K562 (cell line): ENCODE data around the gene FLAD1. TPM values are rescaled to one million over a fixed set of nuclear protein-coding genes. Genes with fewer than 3 reads are reported as not detected.

ENCODE experiments used
- ATF6 ChIP-seq: sonication (generic); formaldehyde crosslinking; IDR thresholded peaks from 2 replicates; pipeline ENCODE4 v1.4.0; 2020; ENCODE audit warnings: mild to moderate bottlenecking, missing genetic modification reagents
- CBX1 ChIP-seq: sonication (generic); IDR thresholded peaks from 2 replicates; pipeline ENCODE4 v1.6.1; 2016; ENCODE audit warnings: antibody characterized with exemption, low read depth, mild to moderate bottlenecking
- GTF2B ChIP-seq: IDR thresholded peaks from 2 replicates; pipeline ENCODE4 v1.6.1; 2011; ENCODE audit not compliant: insufficient read length; ENCODE audit errors: extremely low read depth
- MBD1 ChIP-seq: fragments of 250-450 bp; sonication (Bioruptor Pico); IDR thresholded peaks from 2 replicates; pipeline ENCODE4 v1.8.0; 2022; ENCODE audit warnings: inconsistent platforms
- MCM3 ChIP-seq: fragments of 450-650 bp; IDR thresholded peaks from 2 replicates; pipeline ENCODE4 v1.6.1; 2016
- MEF2D ChIP-seq: conservative IDR thresholded peaks from 2 replicates; pipeline ENCODE4 v1.6.1; 2016; ENCODE audit warnings: low read depth, missing genetic modification characterization, missing compliant biosample characterization
- MLX ChIP-seq, 2 experiments: fragments of 450-650 bp in 1 of 2; sonication (generic) in 1 of 2; formaldehyde crosslinking; conservative IDR thresholded peaks; 2 replicates each; pipeline versions ENCODE4 v1.4.0 to v1.8.1; 2020 to 2022; ENCODE audit warnings: mild to moderate bottlenecking in 1 of 2, missing genetic modification reagents in 1 of 2
- RBM25 ChIP-seq: fragments of 200-400 bp; formaldehyde crosslinking; IDR thresholded peaks from 2 replicates; pipeline ENCODE4 v1.6.1; 2018; ENCODE audit warnings: low read length, low read depth, moderate library complexity; ENCODE audit not compliant: severe bottlenecking
- TCF15 ChIP-seq: fragments of 250-450 bp; sonication (Bioruptor Pico); IDR thresholded peaks from 2 replicates; pipeline ENCODE4 v1.8.0; 2022; ENCODE audit warnings: moderate library complexity, mild to moderate bottlenecking, inconsistent platforms
- TEAD1 ChIP-seq, 2 experiments: fragments of 450-650 bp in 1 of 2; sonication (generic) in 1 of 2; formaldehyde crosslinking; IDR thresholded peaks; 2 replicates each; pipeline versions ENCODE4 v1.4.0 to v1.8.0; 2020 to 2022; ENCODE audit warnings: mild to moderate bottlenecking in 2 of 2, missing genetic modification reagents in 1 of 2
- TRIM24 ChIP-seq, 2 experiments: fragments of 450-650 bp; IDR thresholded peaks; 2 replicates each; pipeline ENCODE4 v1.6.1; 2016
- ZBTB7A ChIP-seq: IDR thresholded peaks from 2 replicates; pipeline ENCODE4 v1.6.1; 2011; ENCODE audit warnings: low read depth, mild to moderate bottlenecking, low read length, moderate library complexity, borderline replicate concordance; ENCODE audit not compliant: control insufficient read depth
- ZFP30 ChIP-seq: fragments of 250-450 bp; sonication (Bioruptor Pico); IDR thresholded peaks from 2 replicates; pipeline ENCODE4 v1.8.0; 2022; ENCODE audit warnings: moderate library complexity, mild to moderate bottlenecking, inconsistent platforms, borderline replicate concordance
- ZNF134 ChIP-seq: fragments of 250-450 bp; sonication (Bioruptor Pico); conservative IDR thresholded peaks from 2 replicates; pipeline ENCODE4 v1.4.0; 2020
- ZNF232 ChIP-seq: sonication (generic); formaldehyde crosslinking; IDR thresholded peaks from 2 replicates; pipeline ENCODE4 v1.8.0; 2022; ENCODE audit warnings: mild to moderate bottlenecking, missing genetic modification reagents
- ZNF444 ChIP-seq: fragments of 250-450 bp; sonication (Bioruptor Pico); IDR thresholded peaks from 2 replicates; pipeline ENCODE4 v1.4.0; 2020; ENCODE audit warnings: mild to moderate bottlenecking, moderate library complexity
- ZNF445 ChIP-seq: fragments of 250-450 bp; sonication (Bioruptor Pico); IDR thresholded peaks from 2 replicates; pipeline ENCODE4 v1.4.0; 2020; ENCODE audit warnings: low read depth, mild to moderate bottlenecking, moderate library complexity
- ZNF518B ChIP-seq: fragments of 250-450 bp; sonication (Bioruptor Pico); IDR thresholded peaks from 2 replicates; pipeline ENCODE4 v1.5.0; 2021; ENCODE audit warnings: mild to moderate bottlenecking, moderate library complexity
- ZNF551 ChIP-seq: fragments of 250-450 bp; sonication (Bioruptor Pico); IDR thresholded peaks from 2 replicates; pipeline ENCODE4 v1.5.0; 2021; ENCODE audit warnings: mild to moderate bottlenecking, moderate library complexity
- polyA plus RNA-seq, 8 experiments: library from polyadenylated mRNA; depleted of rRNA in 4 of 8; stranded (reverse) in 5 of 8; unstranded in 3 of 8; fragments of >200 nt; fragmentation: Nextera tagmentation in 2 of 8; fragmentation: Illumina TruSeq in 1 of 8; extraction: Ambion mirVana in 2 of 8; extraction: Trizol in 1 of 8; gene quantifications; 2 replicates each; pipeline versions ENCODE4 v1.2.1 to v1.2.3, GENCODE V29; 2011 to 2014; ENCODE audit warnings: inconsistent platforms in 1 of 8, missing spikeins in 1 of 8
- total RNA-seq, 7 experiments: library from RNA; depleted of rRNA in 6 of 7; stranded (reverse); fragments of >200 nt in 6 of 7; fragmentation: Illumina TruSeq in 2 of 7; extraction: Trizol in 2 of 7; gene quantifications; 2 replicates each; pipeline versions ENCODE4 v1.2.1 to v1.2.3, GENCODE V29; 2011 to 2021; ENCODE audit warnings: low replicate concordance in 1 of 7

Gene FLAD1
- total and polyA plus RNA-seq, 9 of the 15 experiments (the other 6 are each of a cell fraction or from before 2014, with no cell fraction given), result 24.9 to 85.8 (median 67.0) TPM

- TF ChIP-seq ATF6, result no peak
- TF ChIP-seq MCM3, result no peak
- no peak for TF ChIP-seq ZNF232 (CRISPR knock-in tag)
- peak; percentile 99 for TF ChIP-seq ZBTB7A
- no peak for TF ChIP-seq ZNF134 (CRISPR knock-in tag)
- no peak for TF ChIP-seq CBX1
- TF ChIP-seq MEF2D (tag), result no peak
- peak; percentile 97 for TF ChIP-seq RBM25
- no peak; a peak in 1 of 4 replicates for TF ChIP-seq MLX (CRISPR knock-in tag; conservative IDR thresholded peaks at IDR 0.05)
- no peak for TF ChIP-seq ZNF551 (CRISPR knock-in tag)
- no peak for TF ChIP-seq ZNF518B (CRISPR knock-in tag)
- TF ChIP-seq ZFP30 (CRISPR knock-in tag), result no peak
- no peak for TF ChIP-seq MBD1 (CRISPR knock-in tag)
- TF ChIP-seq ZNF444 (CRISPR knock-in tag), result no peak
- TF ChIP-seq TCF15 (CRISPR knock-in tag), result no peak
- no peak for TF ChIP-seq ZNF445 (CRISPR knock-in tag)
- TF ChIP-seq TEAD1 (CRISPR knock-in tag; IDR thresholded peaks at IDR 0.05), result peak in 1 of 2 experiments; percentile 74; a peak in 1 of 4 replicates
- peak; percentile 19 for TF ChIP-seq GTF2B
- 0 out of 4 replicates have a peak, but pooled peaks of 1 of the 2 experiments have one; percentile 6 for TF ChIP-seq TRIM24 (IDR thresholded peaks at IDR 0.05)
Observed at GRCh38 chr1:154974102-154974807, 8.9 kb upstream of the FLAD1 start, which contains the start of gene CKS1B (continued).
